ENCODE results near the gene ASAH2.

ASAH2 gene

DNA sequence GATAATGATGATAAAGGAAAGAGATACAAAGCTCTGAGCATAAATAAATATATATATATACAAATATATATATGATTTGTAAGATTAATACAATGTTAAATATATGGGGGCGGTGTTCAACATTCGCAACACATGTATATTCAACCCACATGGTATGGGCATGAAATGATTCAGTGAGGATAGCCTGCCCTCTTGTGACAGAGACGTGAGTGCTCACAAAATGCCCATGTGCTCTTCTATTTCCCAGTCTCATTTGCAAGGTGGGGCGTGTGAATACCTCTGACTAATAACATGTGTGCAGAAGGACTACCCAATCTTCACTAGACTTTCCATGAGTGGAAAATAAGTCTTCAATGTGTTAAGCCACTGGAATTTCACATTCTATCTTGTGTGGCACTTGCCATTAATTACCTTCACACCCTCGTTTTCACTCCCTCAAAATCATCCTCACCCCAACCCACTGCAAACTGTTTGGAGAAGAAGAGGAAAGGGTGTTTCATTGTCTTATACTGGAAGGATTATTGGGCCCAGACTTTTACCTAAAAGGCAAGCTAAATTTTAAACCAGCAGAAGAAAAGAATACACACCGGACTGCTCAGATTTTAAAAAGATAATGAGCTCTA, 26.9 kb downstream of the ASAH2 start:
- TF ChIP-seq EZH2phosphoT487 (conservative IDR thresholded peaks at IDR 0.05; ENCODE audit: low read length): no peak
- TF ChIP-seq, protein P1, sequence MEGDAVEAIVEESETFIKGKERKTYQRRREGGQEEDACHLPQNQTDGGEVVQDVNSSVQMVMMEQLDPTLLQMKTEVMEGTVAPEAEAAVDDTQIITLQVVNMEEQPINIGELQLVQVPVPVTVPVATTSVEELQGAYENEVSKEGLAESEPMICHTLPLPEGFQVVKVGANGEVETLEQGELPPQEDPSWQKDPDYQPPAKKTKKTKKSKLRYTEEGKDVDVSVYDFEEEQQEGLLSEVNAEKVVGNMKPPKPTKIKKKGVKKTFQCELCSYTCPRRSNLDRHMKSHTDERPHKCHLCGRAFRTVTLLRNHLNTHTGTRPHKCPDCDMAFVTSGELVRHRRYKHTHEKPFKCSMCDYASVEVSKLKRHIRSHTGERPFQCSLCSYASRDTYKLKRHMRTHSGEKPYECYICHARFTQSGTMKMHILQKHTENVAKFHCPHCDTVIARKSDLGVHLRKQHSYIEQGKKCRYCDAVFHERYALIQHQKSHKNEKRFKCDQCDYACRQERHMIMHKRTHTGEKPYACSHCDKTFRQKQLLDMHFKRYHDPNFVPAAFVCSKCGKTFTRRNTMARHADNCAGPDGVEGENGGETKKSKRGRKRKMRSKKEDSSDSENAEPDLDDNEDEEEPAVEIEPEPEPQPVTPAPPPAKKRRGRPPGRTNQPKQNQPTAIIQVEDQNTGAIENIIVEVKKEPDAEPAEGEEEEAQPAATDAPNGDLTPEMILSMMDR (IDR thresholded peaks at IDR 0.05; ENCODE audit: insufficient read depth, low read length, poor library complexity, severe bottlenecking): peak; percentile 74

DNA sequence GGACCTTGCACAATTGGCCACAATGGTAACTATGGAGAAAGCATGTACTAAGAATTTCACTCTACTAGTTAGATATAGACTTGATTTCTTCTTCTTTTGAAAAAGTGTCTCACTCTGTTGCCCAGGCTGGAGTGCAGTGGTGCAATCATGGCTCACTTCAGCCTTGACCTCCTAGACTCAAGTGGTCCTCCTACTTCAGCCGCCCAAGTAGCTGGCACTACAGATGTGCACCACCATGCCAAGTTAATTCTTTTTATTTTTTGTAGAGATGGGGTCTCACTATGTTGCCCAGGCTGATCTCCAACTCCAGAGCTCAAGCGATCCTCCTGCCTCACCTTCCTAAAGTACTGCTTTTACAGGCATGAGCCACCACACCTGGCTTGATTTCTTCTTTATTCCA, 29.1 kb downstream of the ASAH2 start:
- H3K79me2 ChIP-seq (ENCODE audit: insufficient read depth, low read length): no peaks in the 10 kb centered on the region
- H4K20me1 ChIP-seq (ENCODE audit: low read depth, low read length): no peaks in the 10 kb centered on the region
- H3K9me2 ChIP-seq (replicated peaks; ENCODE audit: insufficient read depth, low read length): no peaks in the 10 kb centered on the region
- TF ChIP-seq, protein P1 (IDR thresholded peaks at IDR 0.05; ENCODE audit: insufficient read depth, low read length, poor library complexity, severe bottlenecking): no peak
- TF ChIP-seq EZH2phosphoT487 (conservative IDR thresholded peaks at IDR 0.05; ENCODE audit: low read length): no peak
- no peaks in the 10 kb centered on the region for H3K27me3 ChIP-seq (ENCODE audit: low read length)
- no peak overlapping the region for H3K4me2 ChIP-seq (ENCODE audit: low read depth, low read length, poor library complexity, severe bottlenecking)
- H3K27ac ChIP-seq (ENCODE audit: low read depth, low read length): no peak overlapping the region
- H2AFZ ChIP-seq (ENCODE audit: low read depth, low read length, severe bottlenecking): no peak overlapping the region
- no peak overlapping the region for H3K9ac ChIP-seq (ENCODE audit: low read length)
- no peaks in the 10 kb centered on the region for H3K36me3 ChIP-seq (ENCODE audit: low read length)
- no peak overlapping the region for H3K4me3 ChIP-seq (ENCODE audit: insufficient read depth, low read length, poor library complexity, severe bottlenecking)
- no peaks in the 10 kb centered on the region for H3K9me3 ChIP-seq (ENCODE audit: insufficient read depth, low read length)
- H3F3A ChIP-seq (ENCODE audit: insufficient read depth): no peaks in the 10 kb centered on the region

More for the DNA sequence above, 26.9 kb downstream of the ASAH2 start:
- H3K79me2 ChIP-seq (ENCODE audit: insufficient read depth, low read length): no peaks in the 10 kb centered on the region
- H3K27ac ChIP-seq (ENCODE audit: low read depth, low read length): no peak overlapping the region
- H3K27me3 ChIP-seq (ENCODE audit: low read length): no peaks in the 10 kb centered on the region
- no peaks in the 10 kb centered on the region for H3K9me2 ChIP-seq (replicated peaks; ENCODE audit: insufficient read depth, low read length)
- H3K4me2 ChIP-seq (ENCODE audit: low read depth, low read length, poor library complexity, severe bottlenecking): no peak overlapping the region
- no peak overlapping the region for H3K4me3 ChIP-seq (ENCODE audit: insufficient read depth, low read length, poor library complexity, severe bottlenecking)
- no peaks in the 10 kb centered on the region for H4K20me1 ChIP-seq (ENCODE audit: low read depth, low read length)
- peak overlapping the region; percentile 83 for H2AFZ ChIP-seq (ENCODE audit: low read depth, low read length, severe bottlenecking)
- no peak overlapping the region for H3K9ac ChIP-seq (ENCODE audit: low read length)
- H3K9me3 ChIP-seq (ENCODE audit: insufficient read depth, low read length): no peaks in the 10 kb centered on the region
- H3F3A ChIP-seq (ENCODE audit: insufficient read depth): no peaks in the 10 kb centered on the region
- no peaks in the 10 kb centered on the region for H3K36me3 ChIP-seq (ENCODE audit: low read length)

DNA sequence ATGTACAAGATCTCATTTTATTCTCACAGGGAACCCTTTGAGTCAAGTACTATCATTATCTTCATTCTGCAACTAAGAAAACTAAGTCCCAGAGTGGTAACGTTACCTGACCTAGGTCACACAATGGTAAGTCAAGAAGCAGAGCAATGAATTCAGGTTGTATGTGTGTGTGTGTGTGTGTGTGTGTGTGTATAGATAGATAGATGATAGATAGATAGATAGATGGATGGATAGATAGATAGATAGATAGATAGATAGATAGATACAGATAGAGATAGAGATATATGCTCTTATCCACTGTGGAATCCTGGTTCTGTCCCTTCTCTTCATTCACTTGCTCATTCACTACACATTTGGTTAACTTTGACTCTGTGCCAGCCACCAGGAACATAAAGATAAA, 29.8 kb downstream of the ASAH2 start:
- Histone ChIP-seq H3K9me3 (ENCODE audit: insufficient read depth, low read length) (no peaks in the 10 kb centered on the region), H3K4me3 (ENCODE audit: insufficient read depth, low read length, poor library complexity, severe bottlenecking) (no peak overlapping the region), H2AFZ (ENCODE audit: low read depth, low read length, severe bottlenecking) (no peak overlapping the region), H3K27me3 (ENCODE audit: low read length) (no peaks in the 10 kb centered on the region), H3K4me2 (ENCODE audit: low read depth, low read length, poor library complexity, severe bottlenecking) (no peak overlapping the region), H3F3A (ENCODE audit: insufficient read depth) (no peaks in the 10 kb centered on the region), H3K9me2 (replicated peaks; ENCODE audit: insufficient read depth, low read length) (no peaks in the 10 kb centered on the region), H3K79me2 (ENCODE audit: insufficient read depth, low read length) (no peaks in the 10 kb centered on the region), H4K20me1 (ENCODE audit: low read depth, low read length) (no peaks in the 10 kb centered on the region), H3K9ac (ENCODE audit: low read length) (no peak overlapping the region), H3K36me3 (ENCODE audit: low read length) (no peaks in the 10 kb centered on the region), H3K27ac (ENCODE audit: low read depth, low read length) (no peak overlapping the region)
- TF ChIP-seq EZH2phosphoT487 (conservative IDR thresholded peaks at IDR 0.05; ENCODE audit: low read length): no peak
- TF ChIP-seq, protein P1 (IDR thresholded peaks at IDR 0.05; ENCODE audit: insufficient read depth, low read length, poor library complexity, severe bottlenecking): no peak
